GM06990 (cell line): ENCODE measurements around the gene ALX3.

ENCODE experiments used
- DNase-seq: peaks from one replicate; pipeline ENCODE4 v3.0.0-alpha.2; 2011; ENCODE audit not compliant: insufficient read length; ENCODE audit errors: extremely low read depth
- H3K27me3 ChIP-seq: replicated peaks from 2 replicates; pipeline ENCODE4 v1.6.0; 2011; ENCODE audit warnings: low read length; ENCODE audit not compliant: control insufficient read depth, insufficient read depth
- H3K36me3 ChIP-seq: 2 replicates; pipeline ENCODE4 v1.5.1; 2011; ENCODE audit warnings: low read length; ENCODE audit not compliant: control insufficient read depth, insufficient read depth
- H3K4me3 ChIP-seq: replicated peaks from 2 replicates; pipeline ENCODE4 v1.5.1; 2011; ENCODE audit warnings: low read depth, mild to moderate bottlenecking, control low read depth, low read length
- TF ChIP-seq, protein P1 (sequence below): IDR thresholded peaks from 2 replicates; pipeline ENCODE4 v1.5.1; 2011; ENCODE audit warnings: low read length, control low read depth, mild to moderate bottlenecking, inconsistent platforms; ENCODE audit not compliant: insufficient read depth, poor library complexity, severe bottlenecking

ALX3 gene

GRCh38 chr1:110087812-110088738 lies 17.6 kb upstream of the ALX3 start:
- TF ChIP-seq, protein P1, sequence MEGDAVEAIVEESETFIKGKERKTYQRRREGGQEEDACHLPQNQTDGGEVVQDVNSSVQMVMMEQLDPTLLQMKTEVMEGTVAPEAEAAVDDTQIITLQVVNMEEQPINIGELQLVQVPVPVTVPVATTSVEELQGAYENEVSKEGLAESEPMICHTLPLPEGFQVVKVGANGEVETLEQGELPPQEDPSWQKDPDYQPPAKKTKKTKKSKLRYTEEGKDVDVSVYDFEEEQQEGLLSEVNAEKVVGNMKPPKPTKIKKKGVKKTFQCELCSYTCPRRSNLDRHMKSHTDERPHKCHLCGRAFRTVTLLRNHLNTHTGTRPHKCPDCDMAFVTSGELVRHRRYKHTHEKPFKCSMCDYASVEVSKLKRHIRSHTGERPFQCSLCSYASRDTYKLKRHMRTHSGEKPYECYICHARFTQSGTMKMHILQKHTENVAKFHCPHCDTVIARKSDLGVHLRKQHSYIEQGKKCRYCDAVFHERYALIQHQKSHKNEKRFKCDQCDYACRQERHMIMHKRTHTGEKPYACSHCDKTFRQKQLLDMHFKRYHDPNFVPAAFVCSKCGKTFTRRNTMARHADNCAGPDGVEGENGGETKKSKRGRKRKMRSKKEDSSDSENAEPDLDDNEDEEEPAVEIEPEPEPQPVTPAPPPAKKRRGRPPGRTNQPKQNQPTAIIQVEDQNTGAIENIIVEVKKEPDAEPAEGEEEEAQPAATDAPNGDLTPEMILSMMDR, result peak; percentile 75
- no peak for DNase-seq
- H3K4me3 ChIP-seq, result no peak overlapping the region
- no peaks in the 10 kb centered on the region for H3K36me3 ChIP-seq
- H3K27me3 ChIP-seq, result no peaks in the 10 kb centered on the region; the same call in 1 of the 2 replicates

GRCh38 chr1:110086961-110087360 lies 16.5 kb upstream of the ALX3 start:
- no peaks in the 10 kb centered on the region; the same call in 1 of the 2 replicates for H3K27me3 ChIP-seq
- DNase-seq, result no peak
- H3K36me3 ChIP-seq, result no peaks in the 10 kb centered on the region
- no peak overlapping the region for H3K4me3 ChIP-seq
- TF ChIP-seq, protein P1, result no peak

DNA sequence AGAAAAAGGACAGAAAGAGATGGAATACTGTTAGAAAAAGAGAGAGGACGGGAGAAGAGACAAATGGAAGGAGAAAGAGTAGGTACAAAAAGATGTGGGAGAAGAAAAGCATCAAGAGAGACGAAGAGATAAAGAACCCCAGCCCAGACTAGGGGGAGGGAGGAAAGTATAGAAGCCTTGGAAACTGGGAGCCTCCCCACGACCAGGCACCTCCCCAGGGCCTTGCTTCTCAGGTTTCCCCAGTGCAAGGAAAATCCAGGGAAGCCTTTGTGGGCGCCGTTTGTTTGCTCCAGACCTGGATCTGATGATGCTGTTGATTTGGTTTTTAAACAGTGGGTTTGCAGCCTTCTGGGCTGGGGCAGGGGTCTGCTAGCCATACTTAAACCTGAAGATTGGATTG lies 15.2 kb upstream of the ALX3 start:
- TF ChIP-seq, protein P1, result no peak
- Histone ChIP-seq H3K4me3 (no peak overlapping the region), H3K27me3 (no peaks in the 10 kb centered on the region; the same call in 1 of the 2 replicates), H3K36me3 (no peaks in the 10 kb centered on the region)
- no peak for DNase-seq

DNA sequence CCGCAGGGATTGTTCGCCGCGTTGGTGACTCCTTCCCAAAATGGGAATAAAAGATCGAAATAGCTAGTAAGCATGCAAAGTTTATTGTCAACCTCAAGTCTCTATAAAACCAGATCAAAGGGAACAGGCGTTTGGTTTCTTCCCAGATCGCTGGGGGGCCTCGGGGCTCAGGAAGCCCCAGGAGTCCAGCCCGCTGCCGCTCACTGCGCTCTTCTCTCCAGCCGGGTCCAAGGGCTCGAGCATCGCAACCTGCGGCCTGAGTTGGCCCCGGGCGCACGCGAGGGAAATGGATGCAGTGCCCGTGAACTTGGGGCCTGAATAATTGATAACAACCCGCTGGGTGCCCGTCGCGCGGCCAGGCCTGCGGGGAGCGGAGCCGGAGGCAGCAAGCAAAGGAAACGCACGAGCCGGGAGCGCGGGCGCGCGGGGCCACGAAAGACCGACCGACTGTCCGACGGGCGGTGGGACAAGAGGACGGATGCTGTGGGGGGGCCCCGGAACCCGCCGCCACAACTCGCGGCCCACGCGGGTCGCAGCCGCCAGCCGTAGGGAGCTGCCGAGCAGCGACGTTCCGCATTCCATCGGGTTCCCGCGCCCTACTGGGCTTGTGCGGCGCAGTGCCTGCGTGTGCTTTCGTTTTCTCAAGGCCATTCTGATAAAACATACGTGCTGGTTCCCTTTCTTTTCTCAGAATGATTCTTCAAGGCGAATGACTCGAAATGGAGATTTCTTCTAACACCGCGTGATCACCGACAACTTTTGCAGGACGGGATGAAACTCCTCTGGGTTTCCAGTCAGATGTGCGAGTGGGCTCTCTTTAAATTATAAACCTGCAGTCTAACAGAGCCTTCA lies 14.0 kb upstream of the ALX3 start:
- peak; percentile 38 for DNase-seq

GRCh38 chr1:110083866-110084226 lies 13.4 kb upstream of the ALX3 start:
- Histone ChIP-seq H3K27me3 (no peaks in the 10 kb centered on the region; the same call in 1 of the 2 replicates), H3K36me3 (no peaks in the 10 kb centered on the region), H3K4me3 (peak overlapping the region; percentile 65)
- TF ChIP-seq, protein P1, result no peak
- no peak for DNase-seq

More for the DNA sequence above, 14.0 kb upstream of the ALX3 start:
- peak overlapping the region; percentile 65 for H3K4me3 ChIP-seq
- no peaks in the 10 kb centered on the region; the same call in 1 of the 2 replicates for H3K27me3 ChIP-seq
- no peaks in the 10 kb centered on the region for H3K36me3 ChIP-seq
- TF ChIP-seq, protein P1, result no peak
